Ectodermal cell (in vitro differentiated cells): ENCODE results near the gene AUTS2.

ENCODE experiments used
- H3K27ac ChIP-seq: 2 replicates; pipeline ENCODE4 v1.7.0; 2013; ENCODE audit warnings: mild to moderate bottlenecking, low read depth, low read length; ENCODE audit not compliant: insufficient read depth, poor library complexity, severe bottlenecking
- H3K27me3 ChIP-seq: 2 replicates; pipeline ENCODE4 v1.7.0; 2013; ENCODE audit warnings: mild to moderate bottlenecking, low read length; ENCODE audit not compliant: insufficient read depth, control insufficient read depth, poor library complexity, severe bottlenecking
- H3K36me3 ChIP-seq: one replicate; pipeline ENCODE4 v1.7.0; 2013; ENCODE audit warnings: low read length; ENCODE audit not compliant: control insufficient read depth, insufficient read depth
- H3K4me1 ChIP-seq: one replicate; pipeline ENCODE4 v1.7.0; 2013; ENCODE audit warnings: low read length; ENCODE audit not compliant: control insufficient read depth, insufficient read depth
- H3K4me3 ChIP-seq: 2 replicates; pipeline ENCODE4 v1.7.0; 2013; ENCODE audit warnings: low read depth, low read length, control low read depth; ENCODE audit not compliant: insufficient read depth
- H3K9me3 ChIP-seq: 2 replicates; pipeline ENCODE4 v1.7.0; 2013; ENCODE audit warnings: mild to moderate bottlenecking, low read length, moderate library complexity; ENCODE audit not compliant: control insufficient read depth
- WGBS, 2 experiments: methylation state at CpG; one replicate each; pipeline ENCODE4 v1.1.7; 2013; ENCODE audit warnings: missing lambda C conversion rate in 2 of 2; 5-methylcytosine and 5-hydroxymethylcytosine counted together

The AUTS2 gene

GRCh38 chr7:70552141-70552540 is 953.9 kb downstream of the AUTS2 start:
- 93 to 98% methylated on average over 3 of the region's 3 CpGs for WGBS, 2 experiments

GRCh38 chr7:70553364-70553763 is 955.1 kb downstream of the AUTS2 start:
- no peak overlapping the region for H3K4me3 ChIP-seq
- WGBS, 2 experiments, result 88 to 92% methylated on average over 1 of the region's 1 CpG
- no peak overlapping the region for H3K27ac ChIP-seq
- H3K36me3 ChIP-seq, result no peaks in the 10 kb centered on the region
- H3K4me1 ChIP-seq, result no peaks in the 10 kb centered on the region
- no peaks in the 10 kb centered on the region for H3K27me3 ChIP-seq
- peaks cover 2% of the 10 kb centered on the region for H3K9me3 ChIP-seq

More at GRCh38 chr7:70552141-70552540, 953.9 kb downstream of the AUTS2 start:
- Histone ChIP-seq H3K4me3 (no peak overlapping the region), H3K9me3 (peaks cover 2% of the 10 kb centered on the region), H3K36me3 (no peaks in the 10 kb centered on the region), H3K4me1 (no peaks in the 10 kb centered on the region), H3K27me3 (no peaks in the 10 kb centered on the region), H3K27ac (no peak overlapping the region)

GRCh38 chr7:70554646-70555045 is 956.4 kb downstream of the AUTS2 start:
- H3K36me3 ChIP-seq, result no peaks in the 10 kb centered on the region
- H3K4me3 ChIP-seq, result no peak overlapping the region
- no peaks in the 10 kb centered on the region for H3K27me3 ChIP-seq
- 93 to 94% methylated on average over 1 of the region's 1 CpG for WGBS, 2 experiments
- H3K27ac ChIP-seq, result no peak overlapping the region
- H3K9me3 ChIP-seq, result no peaks in the 10 kb centered on the region
- H3K4me1 ChIP-seq, result no peaks in the 10 kb centered on the region

- Histone ChIP-seq H3K9me3 (no peaks in the 10 kb centered on the region), H3K36me3 (no peaks in the 10 kb centered on the region), H3K4me1 (no peaks in the 10 kb centered on the region), H3K4me3 (no peak overlapping the region), H3K27ac (no peak overlapping the region), H3K27me3 (no peaks in the 10 kb centered on the region)
- 95 to 96% methylated on average over 2 of the region's 2 CpGs for WGBS, 2 experiments
Measured at GRCh38 chr7:70556761-70557160, 958.5 kb downstream of the AUTS2 start.

- Histone ChIP-seq H3K27ac (no peak overlapping the region), H3K9me3 (no peaks in the 10 kb centered on the region), H3K4me1 (no peaks in the 10 kb centered on the region), H3K36me3 (no peaks in the 10 kb centered on the region), H3K4me3 (no peak overlapping the region), H3K27me3 (no peaks in the 10 kb centered on the region)
- 92 to 96% methylated on average over 4 of the region's 4 CpGs for WGBS, 2 experiments
Measured at GRCh38 chr7:70557338-70557737, 959.1 kb downstream of the AUTS2 start.

- Histone ChIP-seq H3K4me1 (no peaks in the 10 kb centered on the region), H3K36me3 (no peaks in the 10 kb centered on the region), H3K27me3 (no peaks in the 10 kb centered on the region), H3K27ac (no peak overlapping the region), H3K9me3 (no peaks in the 10 kb centered on the region), H3K4me3 (no peak overlapping the region)
- WGBS, 2 experiments, result 73 to 77% methylated on average over 5 of the region's 5 CpGs
Measured at GRCh38 chr7:70559815-70560214, 961.5 kb downstream of the AUTS2 start.

- no peak overlapping the region for H3K4me3 ChIP-seq
- no peaks in the 10 kb centered on the region for H3K9me3 ChIP-seq
- H3K27ac ChIP-seq, result no peak overlapping the region
- 93 to 97% methylated on average over 1 of the region's 2 CpGs for WGBS, 2 experiments
- H3K36me3 ChIP-seq, result no peaks in the 10 kb centered on the region
- H3K27me3 ChIP-seq, result peaks cover 6% of the 10 kb centered on the region
- no peaks in the 10 kb centered on the region for H3K4me1 ChIP-seq
Measured at GRCh38 chr7:70563960-70564359, 965.7 kb downstream of the AUTS2 start.

GRCh38 chr7:70565721-70566370 is 967.6 kb downstream of the AUTS2 start:
- Histone ChIP-seq H3K4me1 (no peaks in the 10 kb centered on the region), H3K27ac (no peak overlapping the region), H3K27me3 (peaks cover 20% of the 10 kb centered on the region), H3K4me3 (no peak overlapping the region), H3K9me3 (no peaks in the 10 kb centered on the region), H3K36me3 (no peaks in the 10 kb centered on the region)
- 93 to 97% methylated on average over 4 of the region's 4 CpGs for WGBS, 2 experiments

- Histone ChIP-seq H3K36me3 (no peaks in the 10 kb centered on the region), H3K4me3 (no peak overlapping the region), H3K9me3 (no peaks in the 10 kb centered on the region), H3K4me1 (no peaks in the 10 kb centered on the region), H3K27me3 (peaks cover 27% of the 10 kb centered on the region), H3K27ac (no peak overlapping the region)
- 91 to 94% methylated on average over 3 of the region's 3 CpGs for WGBS, 2 experiments
Measured at GRCh38 chr7:70566671-70567070, 968.4 kb downstream of the AUTS2 start.

GRCh38 chr7:70568674-70569334 is 970.5 kb downstream of the AUTS2 start:
- Histone ChIP-seq H3K36me3 (no peaks in the 10 kb centered on the region), H3K9me3 (no peaks in the 10 kb centered on the region), H3K27me3 (peaks cover 27% of the 10 kb centered on the region), H3K4me3 (no peak overlapping the region), H3K4me1 (peaks cover 14% of the 10 kb centered on the region), H3K27ac (no peak overlapping the region)
- WGBS, 2 experiments, result 94 to 96% methylated on average over 8 of the region's 8 CpGs
